HL-60 (cell line): ENCODE measurements around the gene PHC2.

Experiments
- CTCF ChIP-seq: IDR thresholded peaks from one replicate; pipeline ENCODE4 v1.5.1; 2011; ENCODE audit warnings: low read length, control low read depth, inconsistent platforms; ENCODE audit not compliant: insufficient read depth
- GABPA ChIP-seq: IDR thresholded peaks from 2 replicates; pipeline ENCODE4 v1.6.1; 2012; ENCODE audit warnings: low read depth
- POLR2AphosphoS5 ChIP-seq: IDR thresholded peaks from 2 replicates; pipeline ENCODE4 v1.6.1; 2012; ENCODE audit warnings: low read depth
- TF ChIP-seq, protein P1 (sequence below): IDR thresholded peaks from 2 replicates; pipeline ENCODE4 v1.6.1; 2012; ENCODE audit warnings: low read depth; ENCODE audit not compliant: insufficient replicate concordance

- no peak for TF ChIP-seq CTCF
- TF ChIP-seq POLR2AphosphoS5 = no peak
- TF ChIP-seq, protein P1, sequence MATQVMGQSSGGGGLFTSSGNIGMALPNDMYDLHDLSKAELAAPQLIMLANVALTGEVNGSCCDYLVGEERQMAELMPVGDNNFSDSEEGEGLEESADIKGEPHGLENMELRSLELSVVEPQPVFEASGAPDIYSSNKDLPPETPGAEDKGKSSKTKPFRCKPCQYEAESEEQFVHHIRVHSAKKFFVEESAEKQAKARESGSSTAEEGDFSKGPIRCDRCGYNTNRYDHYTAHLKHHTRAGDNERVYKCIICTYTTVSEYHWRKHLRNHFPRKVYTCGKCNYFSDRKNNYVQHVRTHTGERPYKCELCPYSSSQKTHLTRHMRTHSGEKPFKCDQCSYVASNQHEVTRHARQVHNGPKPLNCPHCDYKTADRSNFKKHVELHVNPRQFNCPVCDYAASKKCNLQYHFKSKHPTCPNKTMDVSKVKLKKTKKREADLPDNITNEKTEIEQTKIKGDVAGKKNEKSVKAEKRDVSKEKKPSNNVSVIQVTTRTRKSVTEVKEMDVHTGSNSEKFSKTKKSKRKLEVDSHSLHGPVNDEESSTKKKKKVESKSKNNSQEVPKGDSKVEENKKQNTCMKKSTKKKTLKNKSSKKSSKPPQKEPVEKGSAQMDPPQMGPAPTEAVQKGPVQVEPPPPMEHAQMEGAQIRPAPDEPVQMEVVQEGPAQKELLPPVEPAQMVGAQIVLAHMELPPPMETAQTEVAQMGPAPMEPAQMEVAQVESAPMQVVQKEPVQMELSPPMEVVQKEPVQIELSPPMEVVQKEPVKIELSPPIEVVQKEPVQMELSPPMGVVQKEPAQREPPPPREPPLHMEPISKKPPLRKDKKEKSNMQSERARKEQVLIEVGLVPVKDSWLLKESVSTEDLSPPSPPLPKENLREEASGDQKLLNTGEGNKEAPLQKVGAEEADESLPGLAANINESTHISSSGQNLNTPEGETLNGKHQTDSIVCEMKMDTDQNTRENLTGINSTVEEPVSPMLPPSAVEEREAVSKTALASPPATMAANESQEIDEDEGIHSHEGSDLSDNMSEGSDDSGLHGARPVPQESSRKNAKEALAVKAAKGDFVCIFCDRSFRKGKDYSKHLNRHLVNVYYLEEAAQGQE = no peak
- TF ChIP-seq GABPA = no peak
These were observed 40.5 kb upstream of the PHC2 start for GRCh38 chr1:33471416-33471815.
